ENCODE data around the gene ZNF827. TPM values are rescaled to one million over a fixed set of nuclear protein-coding genes. Genes with fewer than 3 reads are reported as not detected.

ZNF827 gene
- total RNA-seq, 1 donor from 2014 or later = 21.2 TPM

- Mint-ChIP-seq H3K4me1 (peaks cover 42% of the 10 kb centered on the region), H3K36me3 (ENCODE audit: low read depth) (no peaks in the 10 kb centered on the region), H3K27me3 (ENCODE audit: low read depth) (peaks cover 20% of the 10 kb centered on the region), H3K9me3 (no peaks in the 10 kb centered on the region), H3K27ac (ENCODE audit: unreplicated experiment) (no peak overlapping the region), H3K4me3 (peak overlapping the region; percentile 98)
- DNase-seq (ENCODE audit: low read depth, low spot score) = peak; percentile 48
- no peak for TF ChIP-seq CTCF (conservative IDR thresholded peaks at IDR 0.05)
Observed at GRCh38 chr4:145936997-145937901, 1.4 kb downstream of the ZNF827 start.

DNA sequence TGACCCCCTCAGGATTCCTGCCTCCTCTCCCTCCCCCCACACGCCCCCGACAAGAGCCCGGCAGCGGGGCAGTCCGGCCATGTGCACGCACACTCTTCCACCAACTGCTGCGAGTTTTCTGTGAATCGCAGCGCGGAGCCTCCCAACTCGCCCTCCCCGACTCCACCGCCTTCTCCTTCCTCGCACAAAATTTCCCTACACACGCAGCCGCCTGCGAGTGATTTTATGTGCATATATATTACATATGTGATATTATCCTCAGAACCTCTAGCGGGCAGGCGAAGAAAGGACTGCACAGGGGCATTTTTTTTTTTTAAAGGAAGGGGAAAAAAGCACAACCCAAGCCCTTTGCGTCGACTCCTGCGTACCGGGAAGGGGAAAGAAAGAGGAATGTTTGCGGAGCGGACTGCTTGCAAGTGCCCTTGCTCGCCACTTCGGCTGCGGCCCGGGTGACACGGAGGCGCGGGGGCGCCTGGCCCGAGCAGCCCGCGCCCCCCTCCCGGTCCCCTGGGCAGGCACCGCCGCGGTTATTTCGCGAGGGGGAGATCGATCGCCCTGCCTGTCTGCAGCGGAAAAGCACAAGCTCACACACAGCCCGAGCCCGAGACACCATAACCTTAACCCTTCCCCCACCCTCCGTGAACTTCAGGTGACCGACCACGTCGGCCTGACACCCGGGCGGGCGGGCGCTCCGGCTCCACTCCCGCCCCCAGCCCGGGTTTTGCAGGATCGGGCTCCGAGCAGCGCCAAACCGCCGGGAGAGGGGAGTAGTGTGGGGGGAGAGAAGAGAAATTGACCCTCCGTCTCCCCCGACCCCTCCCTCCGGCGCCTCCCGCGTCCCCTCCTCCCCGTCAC is 2.3 kb downstream of the ZNF827 start:
- H3K27me3 Mint-ChIP-seq (ENCODE audit: low read depth) = peaks cover 20% of the 10 kb centered on the region
- H3K4me3 Mint-ChIP-seq = peak overlapping the region; percentile 96
- peak; percentile 45 for DNase-seq (ENCODE audit: low read depth, low spot score)
- H3K27ac Mint-ChIP-seq (ENCODE audit: unreplicated experiment) = peak overlapping the region; percentile 92
- peaks cover 46% of the 10 kb centered on the region for H3K4me1 Mint-ChIP-seq
- no peaks in the 10 kb centered on the region for H3K9me3 Mint-ChIP-seq
- TF ChIP-seq CTCF (conservative IDR thresholded peaks at IDR 0.05) = peak; percentile 51
- no peaks in the 10 kb centered on the region for H3K36me3 Mint-ChIP-seq (ENCODE audit: low read depth)

GRCh38 chr4:145935253-145936141 is 3.1 kb downstream of the ZNF827 start:
- Mint-ChIP-seq H3K36me3 (ENCODE audit: low read depth) (no peaks in the 10 kb centered on the region), H3K4me3 (peak overlapping the region; percentile 96), H3K9me3 (no peaks in the 10 kb centered on the region), H3K4me1 (peaks cover 54% of the 10 kb centered on the region), H3K27ac (ENCODE audit: unreplicated experiment) (peak overlapping the region; percentile 92), H3K27me3 (ENCODE audit: low read depth) (peaks cover 20% of the 10 kb centered on the region)
- no peak for TF ChIP-seq CTCF (conservative IDR thresholded peaks at IDR 0.05)
- peak; percentile 60 for DNase-seq (ENCODE audit: low read depth, low spot score)

GRCh38 chr4:145934434-145935047 is 4.1 kb downstream of the ZNF827 start:
- Mint-ChIP-seq H3K27ac (ENCODE audit: unreplicated experiment) (no peak overlapping the region), H3K4me3 (peak overlapping the region; percentile 96), H3K27me3 (ENCODE audit: low read depth) (peaks cover 20% of the 10 kb centered on the region), H3K9me3 (no peaks in the 10 kb centered on the region), H3K36me3 (ENCODE audit: low read depth) (no peaks in the 10 kb centered on the region), H3K4me1 (peaks cover 54% of the 10 kb centered on the region)
- no peak for TF ChIP-seq CTCF (conservative IDR thresholded peaks at IDR 0.05)
- DNase-seq (ENCODE audit: low read depth, low spot score) = no peak
